HG02973 (cell line): ENCODE results near the gene BTD.

Experiments
- ATAC-seq: cut with Tn5 transposase; IDR thresholded peaks from one replicate; pipeline ENCODE4 v1.9.1; 2021; ENCODE audit warnings: moderate library complexity; ENCODE audit not compliant: unreplicated experiment

BTD gene

DNA sequence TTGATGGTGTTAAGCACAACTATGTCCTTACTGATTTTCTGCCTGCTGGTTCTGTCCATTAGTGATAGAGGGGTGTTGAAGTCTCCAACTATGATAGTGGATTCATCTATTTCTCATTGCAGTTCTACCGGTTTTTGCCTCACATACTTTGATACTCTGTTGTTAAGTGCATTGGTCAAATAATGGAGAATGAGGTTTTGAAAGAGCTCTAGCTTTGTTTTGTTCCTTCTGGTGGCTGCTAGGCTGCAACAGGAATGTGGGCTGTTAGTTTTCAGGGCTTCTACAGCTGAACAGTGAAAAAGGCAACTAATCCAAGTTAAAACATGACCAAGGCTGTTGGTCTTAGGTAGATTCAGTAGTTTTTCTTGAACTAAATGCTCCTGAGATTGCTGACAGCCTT is 62.6 kb downstream of the BTD start:
- ATAC-seq = no peak

DNA sequence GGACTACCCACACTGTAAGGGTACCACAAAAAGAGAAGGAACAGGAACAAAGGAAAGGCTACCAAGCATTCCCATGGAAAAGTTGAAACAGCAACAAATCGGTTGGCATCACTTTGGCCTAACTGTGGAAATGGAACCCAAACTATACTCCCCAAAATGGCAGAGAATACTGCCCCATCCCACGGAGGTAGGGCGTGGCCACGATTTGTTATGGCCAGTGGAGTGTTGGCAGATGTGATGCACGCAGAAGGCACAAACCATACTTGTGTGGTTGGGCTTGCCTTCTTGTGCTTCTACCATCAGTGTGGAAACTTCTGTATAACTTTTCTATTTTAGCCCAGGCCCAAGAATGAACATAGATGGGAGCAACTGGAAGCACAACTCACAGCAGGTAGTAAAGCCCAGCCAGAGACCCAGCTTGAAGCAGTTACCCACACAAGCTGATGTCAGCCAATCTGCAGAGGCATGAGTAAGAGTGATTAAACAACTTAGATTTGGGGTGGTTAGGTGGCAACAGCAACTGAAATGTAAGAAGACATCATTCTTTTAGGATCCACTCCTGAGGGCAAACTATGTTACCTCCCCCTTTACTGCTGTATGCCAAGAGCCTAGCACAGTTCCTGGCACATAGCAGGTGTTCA is 64.1 kb downstream of the BTD start:
- no peak for ATAC-seq

DNA sequence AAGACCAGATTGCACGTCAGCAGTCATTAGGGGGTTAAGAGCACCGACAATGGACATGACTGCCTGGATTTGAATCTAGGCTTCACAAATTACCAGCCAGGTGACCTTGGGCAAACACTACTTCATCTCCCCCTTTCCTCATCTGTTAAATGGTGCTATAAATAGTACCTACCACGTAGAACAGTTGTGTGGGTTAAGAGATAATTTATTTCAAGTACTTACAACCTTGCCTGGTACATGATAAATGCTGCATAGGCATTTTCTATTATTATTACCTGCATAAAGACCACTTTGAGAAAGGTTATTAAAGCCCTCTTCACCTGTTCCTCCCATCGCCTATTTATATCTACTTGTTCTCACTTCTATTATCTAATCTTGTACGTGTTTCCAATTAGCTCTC is 64.7 kb downstream of the BTD start:
- ATAC-seq = no peak

DNA sequence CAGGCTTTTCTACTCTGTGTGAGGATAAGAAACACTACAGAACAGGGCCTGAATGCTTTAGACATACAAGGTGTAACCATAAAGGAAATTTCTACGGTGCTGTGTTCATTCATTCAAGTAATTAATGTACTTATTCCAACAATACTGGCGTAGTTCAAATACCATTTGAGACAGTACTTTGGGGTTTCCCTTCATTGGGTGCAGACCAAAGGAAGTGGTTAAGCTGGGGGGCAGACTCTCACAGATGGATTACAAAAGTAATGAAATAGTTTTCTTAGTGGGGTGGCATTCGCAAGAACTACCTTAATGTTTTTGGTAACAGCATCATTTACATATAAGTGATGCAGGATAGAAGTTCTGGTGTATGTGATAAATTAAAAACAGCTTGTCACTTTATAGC is 65.9 kb downstream of the BTD start:
- ATAC-seq = no peak

DNA sequence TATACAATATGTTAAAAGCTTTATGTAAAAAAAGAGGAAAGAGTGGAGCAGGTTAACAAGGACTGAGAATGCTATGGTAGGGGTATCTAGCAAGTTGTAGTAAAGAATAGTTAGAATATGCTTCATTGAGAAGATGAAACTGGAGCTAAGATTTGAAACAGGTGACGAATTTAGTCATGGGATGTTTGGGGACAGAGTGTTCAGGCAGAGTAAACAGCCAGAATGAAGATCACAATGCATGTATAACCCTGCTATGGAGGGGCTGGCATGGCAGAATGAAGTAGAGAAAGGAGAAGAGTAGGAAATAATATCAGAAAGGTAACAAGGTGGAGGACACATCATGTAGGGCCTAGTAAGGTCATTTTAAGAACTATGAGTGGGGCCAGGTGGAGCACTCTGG is 72.0 kb downstream of the BTD start:
- ATAC-seq = no peak

DNA sequence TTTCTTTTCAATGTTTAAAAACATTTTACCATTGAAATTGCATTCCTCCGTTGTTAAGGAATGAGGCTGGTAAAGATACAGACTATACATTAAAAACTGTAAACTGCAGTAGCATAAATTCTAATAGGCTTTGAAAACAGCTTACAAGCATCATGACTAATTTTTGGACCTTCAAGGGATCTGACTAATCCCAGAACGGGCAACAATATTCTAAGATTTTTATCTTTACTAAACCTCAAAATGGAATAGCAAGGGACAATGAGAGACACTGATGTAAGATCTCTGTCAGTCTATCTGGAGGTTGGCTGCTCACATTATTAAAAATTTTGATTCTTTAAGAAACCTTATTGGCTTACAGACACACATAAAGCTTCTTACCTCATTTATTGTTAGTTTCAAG is 74.7 kb downstream of the BTD start:
- no peak for ATAC-seq

DNA sequence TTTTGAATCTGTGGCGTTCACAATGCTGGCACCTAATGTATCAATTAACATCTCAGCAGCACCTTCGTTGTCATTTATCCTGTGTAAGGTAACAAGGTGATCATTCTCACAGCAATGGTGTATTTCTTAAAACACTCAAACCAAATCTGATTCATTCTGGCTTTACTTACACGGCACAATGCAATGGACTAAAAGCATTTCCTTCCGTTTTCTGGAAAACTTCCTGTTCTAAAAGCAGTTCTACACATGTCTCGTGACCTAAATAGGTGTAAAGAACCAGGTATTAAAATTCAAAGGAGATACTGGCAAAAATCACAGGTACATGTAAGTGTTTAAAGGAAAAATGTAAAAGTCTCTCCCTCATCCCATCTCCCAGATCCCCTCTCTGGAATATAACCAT is 77.8 kb downstream of the BTD start:
- no peak for ATAC-seq

DNA sequence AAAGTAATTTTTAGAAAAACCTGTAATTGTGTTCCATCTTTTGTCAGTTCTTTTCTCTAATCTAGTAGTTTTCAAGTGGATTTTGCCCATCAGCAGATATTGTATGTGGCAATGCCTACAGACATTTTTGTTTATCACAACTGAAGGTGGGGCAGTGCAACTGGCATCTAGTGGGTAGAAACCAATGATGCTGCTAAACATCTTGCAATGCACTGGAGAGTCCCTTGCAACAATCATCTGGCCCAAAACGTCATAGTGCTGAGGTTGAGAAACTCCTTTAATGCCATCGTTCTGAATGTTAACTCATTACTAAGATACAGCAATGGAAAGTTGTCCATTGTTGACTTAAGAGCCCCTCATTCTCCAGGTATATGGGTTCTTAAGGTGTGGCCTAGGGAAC is 80.1 kb downstream of the BTD start:
- ATAC-seq = no peak

DNA sequence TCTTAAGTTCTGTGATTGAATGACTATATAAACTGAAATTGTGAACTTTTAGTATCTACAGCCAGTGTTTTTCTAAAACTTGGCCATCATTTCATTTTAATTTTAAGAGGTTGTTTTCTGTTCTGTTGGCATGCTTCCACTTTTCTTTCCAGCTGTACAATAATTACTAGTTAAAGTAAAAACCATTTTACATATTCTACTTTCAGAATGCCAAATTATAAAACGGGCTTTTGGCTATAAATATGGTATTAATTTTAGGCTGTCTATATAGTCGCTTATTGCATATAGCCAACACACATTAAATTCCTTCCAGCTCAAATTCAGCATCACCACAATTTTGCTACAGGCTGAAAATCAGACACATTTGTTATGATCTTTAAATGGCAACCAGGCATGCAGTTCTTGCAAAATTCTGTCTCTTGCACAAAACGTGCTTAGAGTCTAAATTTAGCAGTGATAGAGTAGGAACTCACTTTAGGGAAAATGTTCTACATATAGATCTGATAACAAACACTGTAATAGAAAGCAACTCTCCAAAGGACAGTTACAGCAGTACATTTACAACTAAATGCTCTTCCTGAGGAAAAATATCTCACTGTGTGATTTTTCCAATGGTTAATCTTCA is 81.1 kb downstream of the BTD start:
- no peak for ATAC-seq

DNA sequence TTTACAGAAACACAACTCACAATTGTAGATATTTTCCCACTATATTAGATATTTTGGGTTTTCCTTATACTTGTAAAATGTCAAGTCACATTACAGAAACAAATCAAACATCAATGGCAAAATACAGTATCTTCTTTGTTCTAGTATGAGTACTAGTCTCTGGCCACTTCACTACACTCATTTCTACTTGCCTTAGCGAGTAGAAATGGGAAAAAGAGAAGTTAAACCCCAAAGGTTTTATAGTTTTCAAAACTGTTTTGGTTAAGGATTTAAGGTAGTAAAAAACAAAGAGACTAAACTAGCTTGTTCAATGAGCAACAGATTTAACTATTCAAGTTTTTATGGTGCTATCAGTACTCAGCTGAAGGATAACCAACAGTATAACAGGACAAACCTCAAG is 81.7 kb downstream of the BTD start:
- ATAC-seq = no peak

DNA sequence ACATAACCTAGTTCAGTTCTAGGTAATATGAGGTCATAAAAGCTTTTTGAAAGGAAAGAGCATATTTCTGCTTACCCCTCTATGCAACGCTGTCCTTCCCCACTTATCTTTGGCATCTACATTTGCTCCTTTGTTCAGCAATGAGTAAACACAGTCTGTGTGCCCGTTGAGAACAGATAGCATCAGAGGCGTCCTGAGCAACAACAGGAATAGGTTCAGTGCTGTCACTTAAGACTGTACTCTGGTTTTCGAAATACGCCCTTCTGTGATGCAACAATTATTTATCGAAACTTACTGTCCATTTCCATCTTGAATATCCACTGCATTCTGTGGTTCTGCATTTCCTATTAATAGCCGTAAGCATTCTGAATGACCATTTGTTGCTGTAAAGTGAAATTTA is 84.4 kb downstream of the BTD start:
- no peak for ATAC-seq

DNA sequence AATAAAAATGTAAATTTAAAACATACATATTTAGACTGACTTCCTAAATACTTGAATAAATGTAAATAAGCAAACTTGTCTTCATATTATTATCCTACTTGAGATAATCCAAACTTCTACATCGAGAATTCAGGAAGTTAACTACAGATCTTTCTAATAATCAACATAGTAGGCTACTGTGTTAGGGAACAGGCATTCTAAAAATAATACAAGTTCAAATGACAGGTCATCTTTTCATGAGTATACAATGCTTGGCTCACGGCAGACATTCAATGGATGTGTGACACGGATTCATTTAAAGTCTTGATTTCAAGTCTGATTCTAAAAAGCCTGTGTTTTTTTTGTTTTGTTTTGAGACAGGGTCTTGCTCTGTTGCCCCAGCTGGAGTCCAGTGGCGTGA is 88.7 kb downstream of the BTD start:
- ATAC-seq = no peak

DNA sequence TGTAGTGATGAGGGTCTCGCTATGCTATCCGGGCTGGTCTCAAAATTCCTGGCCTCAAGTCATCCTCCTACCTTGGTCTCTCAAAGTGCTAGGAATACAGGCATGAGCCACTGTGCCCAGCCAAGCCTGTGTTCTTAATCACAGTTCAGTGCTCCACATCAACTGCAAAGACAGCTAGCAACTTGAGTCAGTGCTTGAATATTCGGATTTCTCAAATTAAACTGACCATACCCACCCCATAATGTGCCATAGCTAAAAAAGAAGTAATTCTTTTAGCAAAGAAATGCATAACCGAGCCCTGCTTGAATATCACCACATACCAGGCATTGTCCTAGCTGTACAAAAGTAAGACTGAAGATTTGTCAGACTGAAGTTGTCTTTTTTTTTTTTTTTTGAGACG is 89.2 kb downstream of the BTD start:
- no peak for ATAC-seq

DNA sequence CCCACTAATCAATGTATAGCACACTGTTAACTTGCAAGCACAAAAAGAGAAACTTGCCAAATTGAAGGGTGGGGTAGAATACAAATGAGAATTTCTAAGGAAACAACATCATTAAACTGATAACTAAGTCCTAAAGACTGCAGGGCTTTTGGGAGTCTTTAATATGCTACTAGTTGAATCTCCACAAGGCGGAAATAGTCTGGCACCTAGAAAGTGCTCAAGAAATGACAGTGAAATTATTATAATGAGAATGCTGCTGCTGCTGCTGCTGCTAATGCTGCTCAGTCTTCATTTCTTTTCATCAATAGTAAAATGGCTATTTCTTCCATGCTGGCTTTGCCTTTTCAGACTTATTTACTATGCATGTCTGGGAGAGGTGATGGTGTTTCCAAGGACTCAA is 91.8 kb downstream of the BTD start:
- no peak for ATAC-seq

DNA sequence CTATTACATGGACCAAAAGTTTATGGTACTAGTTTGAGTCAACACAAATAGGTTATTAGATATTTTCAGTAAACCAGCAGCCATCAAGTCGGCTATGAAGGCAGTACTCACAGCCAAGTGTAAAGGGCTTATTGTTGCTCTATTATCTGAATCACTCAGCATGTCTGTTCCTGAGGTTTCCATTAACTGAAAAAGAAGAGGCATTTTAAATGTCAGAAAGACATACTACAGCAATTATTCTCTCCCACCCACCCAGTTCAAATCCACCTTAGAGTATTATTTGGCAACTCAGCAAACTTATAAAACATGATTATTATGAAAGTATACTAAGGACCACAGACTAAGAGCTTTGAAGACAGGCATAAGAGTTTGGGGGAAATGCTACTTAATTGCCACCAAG is 93.1 kb downstream of the BTD start:
- ATAC-seq = no peak
